Neuronal stem cell (in vitro differentiated cells): ENCODE results near the gene ARHGAP18.

Experiments
- DNase-seq: peaks from one replicate; pipeline ENCODE4 v3.0.0-alpha.2; 2013; ENCODE audit warnings: low spot score
- H2AFZ ChIP-seq: one replicate; pipeline ENCODE4 v1.6.1; 2013; ENCODE audit warnings: mild to moderate bottlenecking, low read length, inconsistent platforms
- H2AK5ac ChIP-seq: 2 replicates; pipeline ENCODE4 v1.6.1; 2013; ENCODE audit warnings: low read depth, mild to moderate bottlenecking, inconsistent platforms, low read length, moderate library complexity, mixed read lengths
- H2BK120ac ChIP-seq: 2 replicates; pipeline ENCODE4 v1.6.1; 2013; ENCODE audit warnings: low read depth, mild to moderate bottlenecking, inconsistent platforms, low read length, moderate library complexity, mixed read lengths
- H2BK12ac ChIP-seq: one replicate; pipeline ENCODE4 v1.6.1; 2013; ENCODE audit warnings: low read length, inconsistent platforms
- H2BK15ac ChIP-seq: 2 replicates; pipeline ENCODE4 v1.6.1; 2013; ENCODE audit warnings: mild to moderate bottlenecking, low read length, inconsistent platforms, mixed read lengths
- H2BK5ac ChIP-seq: one replicate; pipeline ENCODE4 v1.6.1; 2013; ENCODE audit warnings: inconsistent platforms, mild to moderate bottlenecking, low read length, moderate library complexity
- H3K14ac ChIP-seq: one replicate; pipeline ENCODE4 v1.6.1; 2013; ENCODE audit warnings: low read length, inconsistent platforms
- H3K18ac ChIP-seq: 2 replicates; pipeline ENCODE4 v1.6.1; 2013; ENCODE audit warnings: low read length, inconsistent platforms
- H3K23ac ChIP-seq: 2 replicates; pipeline ENCODE4 v1.6.1; 2013; ENCODE audit warnings: low read depth, mild to moderate bottlenecking, mixed read lengths, low read length, inconsistent platforms; ENCODE audit not compliant: poor library complexity
- H3K27ac ChIP-seq: replicated peaks from 3 replicates; pipeline ENCODE4 v1.5.1; 2013; ENCODE audit warnings: low read length, inconsistent platforms
- H3K27me3 ChIP-seq, 3 experiments: 2 replicates each; pipeline ENCODE4 v1.6.1; 2013; ENCODE audit warnings: low read length in 3 of 3, mild to moderate bottlenecking in 2 of 3, inconsistent platforms in 1 of 3, low read depth in 1 of 3, mixed read lengths in 1 of 3, moderate library complexity in 1 of 3; ENCODE audit not compliant: control insufficient read depth in 3 of 3, insufficient read depth in 3 of 3
- H3K36me3 ChIP-seq, 2 donors: replicated peaks in 1 of 2; 2 replicates each; pipeline ENCODE4 v1.6.1; 2013; ENCODE audit warnings: low read length in 2 of 2; ENCODE audit not compliant: control insufficient read depth in 2 of 2, insufficient read depth in 2 of 2
- H3K4ac ChIP-seq: 2 replicates; pipeline ENCODE4 v1.6.1; 2013; ENCODE audit warnings: inconsistent platforms, mild to moderate bottlenecking, low read length, moderate library complexity
- H3K4me1 ChIP-seq, 2 donors: 1 replicate in 1 of 2; 2 replicates in 1 of 2; pipeline ENCODE4 v1.6.1; 2013; ENCODE audit warnings: low read length in 2 of 2, low read depth in 1 of 2; ENCODE audit not compliant: control insufficient read depth in 2 of 2, insufficient read depth in 1 of 2
- H3K4me2 ChIP-seq: one replicate; pipeline ENCODE4 v1.6.1; 2013; ENCODE audit warnings: mild to moderate bottlenecking, low read length, inconsistent platforms; ENCODE audit not compliant: insufficient read depth, poor library complexity, severe bottlenecking
- H3K4me3 ChIP-seq, 2 donors: 2 replicates each; pipeline ENCODE4 v1.5.1; 2013; ENCODE audit warnings: low read length in 2 of 2, mild to moderate bottlenecking in 2 of 2, inconsistent platforms in 1 of 2, moderate library complexity in 1 of 2
- H3K79me1 ChIP-seq: one replicate; pipeline ENCODE4 v1.6.1; 2013; ENCODE audit warnings: low read depth, mild to moderate bottlenecking, inconsistent platforms, low read length, moderate library complexity
- H3K9ac ChIP-seq: one replicate; pipeline ENCODE4 v1.6.1; 2013; ENCODE audit warnings: mild to moderate bottlenecking, low read depth, low read length, inconsistent platforms; ENCODE audit not compliant: poor library complexity
- H3K9me3 ChIP-seq, 2 donors: replicated peaks in 1 of 2; 2 replicates each; pipeline versions ENCODE3 to v1.6.1; 2013; ENCODE audit warnings: low read length in 2 of 2, mild to moderate bottlenecking in 2 of 2, inconsistent platforms in 1 of 2, low read depth in 1 of 2, mixed read lengths in 1 of 2, moderate library complexity in 1 of 2; ENCODE audit not compliant: control insufficient read depth in 2 of 2, insufficient read depth in 1 of 2
- H4K8ac ChIP-seq: one replicate; pipeline ENCODE4 v1.6.1; 2013; ENCODE audit warnings: low read depth, mild to moderate bottlenecking, inconsistent platforms, low read length, moderate library complexity
- H4K91ac ChIP-seq: one replicate; pipeline ENCODE4 v1.6.1; 2013; ENCODE audit warnings: low read length, low read depth, mild to moderate bottlenecking, inconsistent platforms; ENCODE audit not compliant: poor library complexity
- WGBS, 2 donors: extraction: QIAGEN DNeasy Blood & Tissue Kit; methylation state at CpG; one replicate each; pipeline ENCODE4 v1.1.7; 2013; ENCODE audit warnings: missing lambda C conversion rate in 2 of 2, mixed read lengths in 1 of 2; ENCODE audit not compliant: insufficient read length in 2 of 2, insufficient replicate concordance in 1 of 2; ENCODE audit errors: extremely low coverage in 2 of 2; 5-methylcytosine and 5-hydroxymethylcytosine counted together

ARHGAP18 gene

DNA sequence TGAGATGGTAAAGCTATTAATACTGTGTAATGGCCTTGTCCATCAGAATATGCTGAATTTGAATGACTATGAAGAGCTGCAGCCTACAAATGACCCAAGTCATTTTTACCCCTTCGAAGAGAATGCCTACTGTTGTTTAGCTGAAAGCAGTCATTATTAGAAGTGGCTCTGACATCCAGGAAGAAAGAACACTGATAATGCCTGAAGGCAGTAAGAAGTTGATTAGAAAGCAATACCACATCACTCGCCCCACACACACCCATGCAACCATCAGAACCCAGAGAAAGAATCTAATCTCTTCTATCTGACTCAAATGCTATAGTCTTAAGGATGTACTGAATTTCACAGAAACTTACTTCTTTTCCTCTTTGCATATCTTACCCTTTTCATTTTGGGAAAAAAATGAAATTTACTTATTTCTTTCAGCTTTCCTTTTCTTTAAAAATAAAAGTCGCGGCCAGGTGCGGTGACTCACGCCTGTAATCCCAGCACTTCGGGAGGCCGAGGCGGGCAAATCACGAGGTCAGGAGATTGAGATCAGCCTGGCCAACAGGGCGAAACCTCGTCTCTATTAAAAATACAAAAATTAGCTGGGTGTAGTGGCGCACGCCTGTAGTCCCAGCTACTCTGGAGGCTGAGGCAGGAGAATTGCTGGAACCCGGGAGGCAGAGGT is 61.0 kb downstream of the ARHGAP18 start:
- no peak for DNase-seq
- no peak overlapping the region for H2BK5ac ChIP-seq
- no peak overlapping the region for H3K18ac ChIP-seq
- no peak overlapping the region for H3K23ac ChIP-seq
- no peak overlapping the region for H2BK120ac ChIP-seq
- no CpG with 5 or more reads among the region's 15 CpGs for WGBS, 2 donors
- no peaks in the 10 kb centered on the region for H3K79me1 ChIP-seq
- no peak overlapping the region for H3K4ac ChIP-seq
- no peak overlapping the region for H3K14ac ChIP-seq
- no peak overlapping the region for H3K9ac ChIP-seq
- H3K27ac ChIP-seq: no peak overlapping the region
- no peak overlapping the region for H3K4me3 ChIP-seq
- no peak overlapping the region for H2BK15ac ChIP-seq
- H2AK5ac ChIP-seq: no peak overlapping the region
- H4K8ac ChIP-seq: no peak overlapping the region
- H2AFZ ChIP-seq: no peak overlapping the region
- H3K4me2 ChIP-seq: no peak overlapping the region
- H2BK12ac ChIP-seq: no peak overlapping the region
- H3K9me3 ChIP-seq: no peaks in the 10 kb centered on the region
- no peaks in the 10 kb centered on the region for H3K27me3 ChIP-seq
- H3K36me3 ChIP-seq: no peaks in the 10 kb centered on the region
- no peak overlapping the region for H4K91ac ChIP-seq
- peaks cover 0 to 1% of the 10 kb centered on the region in 2 donors for H3K4me1 ChIP-seq

DNA sequence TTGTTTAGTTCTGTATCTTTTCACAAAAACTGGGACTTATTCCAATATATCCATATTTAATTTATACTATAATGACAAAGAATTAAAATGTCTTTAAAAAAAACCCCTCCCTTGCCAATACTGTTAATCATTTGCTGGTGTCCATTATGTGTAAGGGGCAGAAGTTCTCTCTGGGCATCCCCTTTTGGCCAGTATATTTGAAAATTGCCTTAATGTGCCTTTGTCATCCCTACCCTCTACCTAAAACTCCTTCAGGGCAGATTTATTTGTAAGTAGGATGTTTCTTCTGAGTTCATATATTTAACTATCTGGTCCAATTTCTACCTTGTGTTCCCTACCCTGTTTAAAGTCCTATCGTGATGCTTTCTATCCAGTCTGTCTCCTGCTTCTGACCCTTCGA is 62.9 kb downstream of the ARHGAP18 start:
- Histone ChIP-seq H3K27me3 (no peaks in the 10 kb centered on the region), H3K18ac (no peak overlapping the region), H3K4ac (no peak overlapping the region), H2AK5ac (no peak overlapping the region), H3K36me3 (no peaks in the 10 kb centered on the region), H4K91ac (no peak overlapping the region), H2BK5ac (no peak overlapping the region), H3K27ac (no peak overlapping the region), H4K8ac (no peak overlapping the region), H2AFZ (no peak overlapping the region), H2BK12ac (no peak overlapping the region), H3K14ac (no peak overlapping the region), H3K4me3 (no peak overlapping the region), H2BK15ac (no peak overlapping the region), H3K9me3 (no peaks in the 10 kb centered on the region), H2BK120ac (no peak overlapping the region), H3K4me1 (peaks cover 0 to 2% of the 10 kb centered on the region in 2 donors), H3K79me1 (no peaks in the 10 kb centered on the region), H3K23ac (no peak overlapping the region), H3K9ac (no peak overlapping the region), H3K4me2 (no peak overlapping the region)
- no CpG with 5 or more reads among the region's 2 CpGs for WGBS, 2 donors
- no peak for DNase-seq

DNA sequence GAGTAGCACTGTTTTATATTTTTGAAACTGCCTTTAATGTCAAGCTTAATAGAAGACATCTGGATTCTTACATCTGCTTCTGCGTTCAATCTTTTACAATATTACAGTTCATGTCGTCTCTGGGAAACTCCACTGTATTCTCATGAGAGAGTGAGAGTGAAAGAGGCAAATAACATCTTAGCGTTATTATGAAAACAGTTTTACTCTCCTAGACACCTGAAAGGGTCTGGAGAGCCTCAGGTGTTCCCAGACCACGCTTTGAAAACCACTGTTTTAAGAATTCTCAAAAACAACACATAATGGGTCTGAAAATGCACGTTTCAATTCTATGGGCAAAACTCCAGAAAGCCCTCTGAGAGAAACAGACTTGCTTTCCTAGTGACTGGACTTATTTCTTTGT is 63.3 kb downstream of the ARHGAP18 start:
- no peak overlapping the region for H3K14ac ChIP-seq
- no peak overlapping the region for H4K8ac ChIP-seq
- no peak overlapping the region for H2AFZ ChIP-seq
- no CpG with 5 or more reads among the region's 5 CpGs for WGBS, 2 donors
- H3K18ac ChIP-seq: no peak overlapping the region
- no peak for DNase-seq
- H3K27me3 ChIP-seq: no peaks in the 10 kb centered on the region
- H3K4me3 ChIP-seq: no peak overlapping the region
- no peak overlapping the region for H3K4me2 ChIP-seq
- H3K9ac ChIP-seq: no peak overlapping the region
- H3K23ac ChIP-seq: no peak overlapping the region
- no peak overlapping the region for H2BK15ac ChIP-seq
- no peaks in the 10 kb centered on the region for H3K79me1 ChIP-seq
- no peak overlapping the region for H2BK120ac ChIP-seq
- no peak overlapping the region for H2BK12ac ChIP-seq
- no peak overlapping the region for H2BK5ac ChIP-seq
- H3K4me1 ChIP-seq: peaks cover 0 to 2% of the 10 kb centered on the region in 2 donors
- H3K4ac ChIP-seq: no peak overlapping the region
- no peak overlapping the region for H4K91ac ChIP-seq
- no peak overlapping the region for H3K27ac ChIP-seq
- no peaks in the 10 kb centered on the region for H3K36me3 ChIP-seq
- H2AK5ac ChIP-seq: no peak overlapping the region
- no peaks in the 10 kb centered on the region for H3K9me3 ChIP-seq

DNA sequence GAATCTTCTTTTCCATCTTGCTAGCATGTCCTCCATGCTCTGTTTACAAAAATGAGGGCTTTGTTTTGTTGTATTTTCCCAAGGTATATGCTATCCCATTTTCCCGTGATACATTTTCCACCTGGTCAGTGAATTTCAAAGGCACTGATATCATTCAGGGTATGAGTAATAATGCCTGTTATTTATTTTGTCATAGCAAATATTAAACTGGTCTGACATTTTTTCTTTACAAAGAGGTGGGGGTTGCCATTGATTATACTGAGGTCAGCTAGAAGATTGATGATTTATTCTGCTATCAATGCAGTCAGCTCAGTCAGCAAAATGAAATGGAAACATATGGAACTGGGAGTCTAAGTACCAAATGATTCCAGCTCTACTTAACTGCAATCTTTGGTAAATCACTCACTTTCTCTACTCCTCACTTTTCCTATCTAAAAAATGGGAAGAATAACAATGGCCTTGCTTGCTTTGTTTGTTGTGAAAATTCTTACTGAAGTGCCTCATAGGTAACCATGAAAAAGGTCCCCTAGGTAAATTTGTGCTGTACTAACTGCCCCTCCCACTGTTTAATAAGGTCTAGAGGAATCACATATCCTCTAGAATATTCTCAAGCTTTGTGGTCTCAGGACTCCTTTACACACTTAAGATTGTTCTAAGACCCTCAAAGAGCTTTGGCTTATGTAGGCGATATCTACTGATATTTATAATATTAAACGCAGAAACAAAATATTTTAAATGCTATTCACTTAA is 64.0 kb downstream of the ARHGAP18 start:
- Histone ChIP-seq H3K4me2 (no peak overlapping the region), H3K27me3 (no peaks in the 10 kb centered on the region), H3K4ac (no peak overlapping the region), H2AFZ (no peak overlapping the region), H3K18ac (no peak overlapping the region), H3K36me3 (no peaks in the 10 kb centered on the region), H3K23ac (no peak overlapping the region), H4K8ac (no peak overlapping the region), H3K4me3 (no peak overlapping the region), H3K79me1 (no peaks in the 10 kb centered on the region), H2BK120ac (no peak overlapping the region), H3K9ac (no peak overlapping the region), H2AK5ac (no peak overlapping the region), H4K91ac (no peak overlapping the region), H2BK15ac (no peak overlapping the region), H3K9me3 (no peaks in the 10 kb centered on the region), H2BK12ac (no peak overlapping the region), H3K27ac (no peak overlapping the region), H2BK5ac (no peak overlapping the region), H3K4me1 (peaks cover 0 to 2% of the 10 kb centered on the region in 2 donors), H3K14ac (no peak overlapping the region)
- DNase-seq: no peak
- no CpG with 5 or more reads among the region's 3 CpGs for WGBS, 2 donors
